ENCODE results near the gene KNL1.

DNA sequence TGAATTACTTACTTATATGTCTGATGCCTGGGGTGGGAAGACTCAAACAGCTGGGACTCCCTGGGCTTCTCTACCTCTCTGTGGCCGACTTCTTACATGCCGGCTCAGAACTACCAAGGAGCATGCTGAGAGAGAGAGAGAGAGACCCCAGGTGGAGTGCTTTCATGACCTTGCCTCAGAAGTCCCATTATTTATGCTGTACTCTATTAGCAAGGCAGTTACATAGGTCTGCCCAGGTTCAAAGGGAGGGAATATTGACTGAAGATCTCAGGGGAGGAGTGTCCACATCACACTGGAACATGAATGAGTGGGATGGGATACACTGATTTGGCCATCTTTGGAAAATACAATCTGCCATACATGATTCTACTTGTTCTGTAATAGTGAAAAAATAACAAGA is 45.4 kb upstream of the KNL1 start:
- TF ChIP-seq, protein P1, sequence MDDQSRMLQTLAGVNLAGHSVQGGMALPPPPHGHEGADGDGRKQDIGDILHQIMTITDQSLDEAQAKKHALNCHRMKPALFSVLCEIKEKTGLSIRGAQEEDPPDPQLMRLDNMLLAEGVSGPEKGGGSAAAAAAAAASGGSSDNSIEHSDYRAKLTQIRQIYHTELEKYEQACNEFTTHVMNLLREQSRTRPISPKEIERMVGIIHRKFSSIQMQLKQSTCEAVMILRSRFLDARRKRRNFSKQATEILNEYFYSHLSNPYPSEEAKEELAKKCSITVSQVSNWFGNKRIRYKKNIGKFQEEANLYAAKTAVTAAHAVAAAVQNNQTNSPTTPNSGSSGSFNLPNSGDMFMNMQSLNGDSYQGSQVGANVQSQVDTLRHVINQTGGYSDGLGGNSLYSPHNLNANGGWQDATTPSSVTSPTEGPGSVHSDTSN (CRISPR knock-in tag; IDR thresholded peaks at IDR 0.05), result no peak
- TF ChIP-seq YY1 (tag by site-specific recombination; IDR thresholded peaks at IDR 0.05) (no peak), ZNF747 (tag by site-specific recombination; IDR thresholded peaks at IDR 0.05) (no peak), WT1 (tag by site-specific recombination; IDR thresholded peaks at IDR 0.05) (no peak), HOXA7 (CRISPR knock-in tag; IDR thresholded peaks at IDR 0.05; ENCODE audit: borderline replicate concordance) (no peak), ZFHX2 (tag by site-specific recombination; conservative IDR thresholded peaks at IDR 0.05) (no peak), ZNF274 (IDR thresholded peaks at IDR 0.05; ENCODE audit: low read length) (no peak), ZNF274 (tag by site-specific recombination; IDR thresholded peaks at IDR 0.05; ENCODE audit: borderline replicate concordance) (no peak), ZNF621 (tag by site-specific recombination; IDR thresholded peaks at IDR 0.05) (no peak), ZNF37A (tag by site-specific recombination; IDR thresholded peaks at IDR 0.05) (no peak)
- TF ChIP-seq, protein P2, sequence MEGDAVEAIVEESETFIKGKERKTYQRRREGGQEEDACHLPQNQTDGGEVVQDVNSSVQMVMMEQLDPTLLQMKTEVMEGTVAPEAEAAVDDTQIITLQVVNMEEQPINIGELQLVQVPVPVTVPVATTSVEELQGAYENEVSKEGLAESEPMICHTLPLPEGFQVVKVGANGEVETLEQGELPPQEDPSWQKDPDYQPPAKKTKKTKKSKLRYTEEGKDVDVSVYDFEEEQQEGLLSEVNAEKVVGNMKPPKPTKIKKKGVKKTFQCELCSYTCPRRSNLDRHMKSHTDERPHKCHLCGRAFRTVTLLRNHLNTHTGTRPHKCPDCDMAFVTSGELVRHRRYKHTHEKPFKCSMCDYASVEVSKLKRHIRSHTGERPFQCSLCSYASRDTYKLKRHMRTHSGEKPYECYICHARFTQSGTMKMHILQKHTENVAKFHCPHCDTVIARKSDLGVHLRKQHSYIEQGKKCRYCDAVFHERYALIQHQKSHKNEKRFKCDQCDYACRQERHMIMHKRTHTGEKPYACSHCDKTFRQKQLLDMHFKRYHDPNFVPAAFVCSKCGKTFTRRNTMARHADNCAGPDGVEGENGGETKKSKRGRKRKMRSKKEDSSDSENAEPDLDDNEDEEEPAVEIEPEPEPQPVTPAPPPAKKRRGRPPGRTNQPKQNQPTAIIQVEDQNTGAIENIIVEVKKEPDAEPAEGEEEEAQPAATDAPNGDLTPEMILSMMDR (tag by site-specific recombination; IDR thresholded peaks at IDR 0.05), result no peak
- TF ChIP-seq, protein P3, sequence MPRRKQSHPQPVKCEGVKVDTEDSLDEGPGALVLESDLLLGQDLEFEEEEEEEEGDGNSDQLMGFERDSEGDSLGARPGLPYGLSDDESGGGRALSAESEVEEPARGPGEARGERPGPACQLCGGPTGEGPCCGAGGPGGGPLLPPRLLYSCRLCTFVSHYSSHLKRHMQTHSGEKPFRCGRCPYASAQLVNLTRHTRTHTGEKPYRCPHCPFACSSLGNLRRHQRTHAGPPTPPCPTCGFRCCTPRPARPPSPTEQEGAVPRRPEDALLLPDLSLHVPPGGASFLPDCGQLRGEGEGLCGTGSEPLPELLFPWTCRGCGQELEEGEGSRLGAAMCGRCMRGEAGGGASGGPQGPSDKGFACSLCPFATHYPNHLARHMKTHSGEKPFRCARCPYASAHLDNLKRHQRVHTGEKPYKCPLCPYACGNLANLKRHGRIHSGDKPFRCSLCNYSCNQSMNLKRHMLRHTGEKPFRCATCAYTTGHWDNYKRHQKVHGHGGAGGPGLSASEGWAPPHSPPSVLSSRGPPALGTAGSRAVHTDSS (tag by site-specific recombination; IDR thresholded peaks at IDR 0.05), result no peak
- TF ChIP-seq, protein P4, sequence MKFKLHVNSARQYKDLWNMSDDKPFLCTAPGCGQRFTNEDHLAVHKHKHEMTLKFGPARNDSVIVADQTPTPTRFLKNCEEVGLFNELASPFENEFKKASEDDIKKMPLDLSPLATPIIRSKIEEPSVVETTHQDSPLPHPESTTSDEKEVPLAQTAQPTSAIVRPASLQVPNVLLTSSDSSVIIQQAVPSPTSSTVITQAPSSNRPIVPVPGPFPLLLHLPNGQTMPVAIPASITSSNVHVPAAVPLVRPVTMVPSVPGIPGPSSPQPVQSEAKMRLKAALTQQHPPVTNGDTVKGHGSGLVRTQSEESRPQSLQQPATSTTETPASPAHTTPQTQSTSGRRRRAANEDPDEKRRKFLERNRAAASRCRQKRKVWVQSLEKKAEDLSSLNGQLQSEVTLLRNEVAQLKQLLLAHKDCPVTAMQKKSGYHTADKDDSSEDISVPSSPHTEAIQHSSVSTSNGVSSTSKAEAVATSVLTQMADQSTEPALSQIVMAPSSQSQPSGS (tag by site-specific recombination; IDR thresholded peaks at IDR 0.05; ENCODE audit: low read depth), result no peak

All from HEK293 (cell line).